Keratinocyte (primary cell): ENCODE measurements around the gene RIOK2.

Experiments used
- EZH2 ChIP-seq: IDR thresholded peaks from one replicate; pipeline ENCODE4 v1.6.1; 2012; ENCODE audit warnings: inconsistent platforms, mild to moderate bottlenecking, low read length, moderate library complexity
- TF ChIP-seq, protein P1 (sequence below), 3 experiments: IDR thresholded peaks in 1 of 3; conservative IDR thresholded peaks in 1 of 3; optimal IDR thresholded peaks in 1 of 3; 2 replicates in 2 of 3; 3 replicates in 1 of 3; pipeline versions ENCODE3 to v1.5.1; 2011; ENCODE audit warnings: low read length in 3 of 3, mild to moderate bottlenecking in 3 of 3, moderate library complexity in 2 of 3, control low read depth in 1 of 3, inconsistent platforms in 1 of 3; ENCODE audit not compliant: insufficient read depth in 2 of 3; ENCODE audit errors: extremely low read depth in 1 of 3

DNA sequence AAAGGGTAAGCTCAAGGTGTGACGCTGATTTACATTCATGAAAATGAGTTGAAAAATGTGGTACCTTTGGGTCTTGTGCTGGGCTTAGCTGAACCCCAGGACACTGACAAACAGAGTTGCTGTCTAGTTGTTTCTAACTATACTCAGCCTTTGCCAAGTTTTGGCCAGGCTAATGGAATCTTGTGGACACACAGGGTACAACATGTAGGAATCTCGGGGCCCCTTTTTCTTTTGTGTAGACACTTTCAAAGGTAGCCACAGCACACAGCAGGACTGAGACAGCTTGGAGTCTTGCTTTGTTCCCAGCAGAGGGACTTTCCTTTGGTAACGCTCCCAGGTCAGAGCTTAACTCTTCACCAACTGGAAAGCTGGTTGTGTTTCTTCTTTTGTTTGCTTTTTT is 48.4 kb downstream of the RIOK2 start:
- TF ChIP-seq, protein P1, sequence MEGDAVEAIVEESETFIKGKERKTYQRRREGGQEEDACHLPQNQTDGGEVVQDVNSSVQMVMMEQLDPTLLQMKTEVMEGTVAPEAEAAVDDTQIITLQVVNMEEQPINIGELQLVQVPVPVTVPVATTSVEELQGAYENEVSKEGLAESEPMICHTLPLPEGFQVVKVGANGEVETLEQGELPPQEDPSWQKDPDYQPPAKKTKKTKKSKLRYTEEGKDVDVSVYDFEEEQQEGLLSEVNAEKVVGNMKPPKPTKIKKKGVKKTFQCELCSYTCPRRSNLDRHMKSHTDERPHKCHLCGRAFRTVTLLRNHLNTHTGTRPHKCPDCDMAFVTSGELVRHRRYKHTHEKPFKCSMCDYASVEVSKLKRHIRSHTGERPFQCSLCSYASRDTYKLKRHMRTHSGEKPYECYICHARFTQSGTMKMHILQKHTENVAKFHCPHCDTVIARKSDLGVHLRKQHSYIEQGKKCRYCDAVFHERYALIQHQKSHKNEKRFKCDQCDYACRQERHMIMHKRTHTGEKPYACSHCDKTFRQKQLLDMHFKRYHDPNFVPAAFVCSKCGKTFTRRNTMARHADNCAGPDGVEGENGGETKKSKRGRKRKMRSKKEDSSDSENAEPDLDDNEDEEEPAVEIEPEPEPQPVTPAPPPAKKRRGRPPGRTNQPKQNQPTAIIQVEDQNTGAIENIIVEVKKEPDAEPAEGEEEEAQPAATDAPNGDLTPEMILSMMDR (optimal IDR thresholded peaks at IDR 0.05 in 1 of 3, IDR thresholded peaks at IDR 0.05 in 1 of 3, conservative IDR thresholded peaks at IDR 0.05 in 1 of 3; ENCODE audit: extremely low read depth in 1 of 3, insufficient read depth in 2 of 3, low read length in 3 of 3): no peak
- no peak for TF ChIP-seq EZH2
